Tibial artery (tissue), 4 donors: ENCODE data around the gene C1orf198.

Experiments
- DNase-seq, 2 donors: peaks; one replicate each; pipeline ENCODE4 v3.0.0-alpha.2; 2019
- H3K27ac ChIP-seq, 2 donors: fragments of 200-600 bp; sonication (generic) in 1 of 2; 1 replicate in 1 of 2; 2 replicates in 1 of 2; pipeline ENCODE4 v1.5.1; 2018 to 2019; ENCODE audit warnings: mild to moderate bottlenecking in 1 of 2
- H3K27me3 ChIP-seq, 2 donors: fragments of 200-600 bp; sonication (generic) in 1 of 2; one replicate each; pipeline versions ENCODE4 v1.5.1 to v1.6.0; 2016 to 2019
- H3K36me3 ChIP-seq, 3 donors: fragments of 200-600 bp; sonication (generic) in 2 of 3; one replicate each; pipeline ENCODE4 v1.5.1; 2016 to 2019; ENCODE audit warnings: mild to moderate bottlenecking in 2 of 3
- H3K4me1 ChIP-seq, 4 donors: fragments of 200-600 bp; sonication (generic) in 2 of 4; 1 replicate in 3 of 4; 2 replicates in 1 of 4; pipeline ENCODE4 v1.5.1; 2016 to 2019
- H3K4me3 ChIP-seq, 2 donors: fragments of 200-600 bp; sonication (generic) in 1 of 2; 1 replicate in 1 of 2; 2 replicates in 1 of 2; pipeline ENCODE4 v1.5.1; 2018 to 2019; ENCODE audit warnings: mild to moderate bottlenecking in 2 of 2
- H3K9me3 ChIP-seq, 3 donors: fragments of 200-600 bp; sonication (generic) in 1 of 3; one replicate each; pipeline ENCODE4 v1.5.1; 2016 to 2019
- CTCF ChIP-seq, 2 experiments: fragments of 200-600 bp in 1 of 2; fragments of 450-650 bp in 1 of 2; IDR thresholded peaks; one replicate each; pipeline ENCODE4 v1.5.1; 2017 to 2019; ENCODE audit warnings: antibody characterized with exemption in 2 of 2, mild to moderate bottlenecking in 1 of 2, moderate library complexity in 1 of 2
- intact Hi-C: fragments of 100-400 bp; cut with DNase I; formaldehyde crosslinking; loops from one replicate; pipeline ENCODE4 v1.15.0; 2023; ENCODE audit warnings: low total_unique reads

Gene C1orf198

GRCh38 chr1:230902349-230902923 lies 34.1 kb upstream of the C1orf198 start:
- intact Hi-C loops = no loop called here
- no peak overlapping the region for H3K4me3 ChIP-seq
- no peak for TF ChIP-seq CTCF (IDR thresholded peaks at IDR 0.05)
- no peak for DNase-seq
- no peak overlapping the region for H3K27ac ChIP-seq
- peaks cover 0 to 57% (median 6%) of the 10 kb centered on the region in 4 donors for H3K4me1 ChIP-seq
- H3K27me3 ChIP-seq = no peaks in the 10 kb centered on the region
- peaks cover 0 to 8% (median 0%) of the 10 kb centered on the region in 3 donors for H3K36me3 ChIP-seq
- no peaks in the 10 kb centered on the region for H3K9me3 ChIP-seq

GRCh38 chr1:230901671-230902070 lies 33.4 kb upstream of the C1orf198 start:
- H3K4me3 ChIP-seq = no peak overlapping the region
- peak overlapping the region in 1 of 2 donors; percentile 58 for H3K27ac ChIP-seq
- no peaks in the 10 kb centered on the region for H3K9me3 ChIP-seq
- peaks cover 0 to 6% (median 0%) of the 10 kb centered on the region in 3 donors for H3K36me3 ChIP-seq
- DNase-seq = no peak
- no peaks in the 10 kb centered on the region for H3K27me3 ChIP-seq
- no peak for TF ChIP-seq CTCF (IDR thresholded peaks at IDR 0.05)
- H3K4me1 ChIP-seq = peaks cover 0 to 65% (median 6%) of the 10 kb centered on the region in 4 donors
- intact Hi-C loops = no loop called here

- Histone ChIP-seq H3K4me3 (no peak overlapping the region), H3K4me1 (peaks cover 0 to 70% (median 6%) of the 10 kb centered on the region in 4 donors), H3K27ac (peak overlapping the region; percentile 16 to 58), H3K9me3 (no peaks in the 10 kb centered on the region), H3K36me3 (peaks cover 0 to under 1% (median 0%) of the 10 kb centered on the region in 3 donors), H3K27me3 (no peaks in the 10 kb centered on the region)
- no peak for TF ChIP-seq CTCF (IDR thresholded peaks at IDR 0.05)
- DNase-seq = no peak
- intact Hi-C loops = no loop called here
Observed at GRCh38 chr1:230900984-230901383, 32.7 kb upstream of the C1orf198 start.

- DNase-seq = no peak
- peak overlapping the region in 1 of 2 donors; percentile 58 for H3K27ac ChIP-seq
- peaks cover 0 to 63% (median 6%) of the 10 kb centered on the region in 4 donors for H3K4me1 ChIP-seq
- no peak overlapping the region for H3K4me3 ChIP-seq
- no peaks in the 10 kb centered on the region for H3K27me3 ChIP-seq
- H3K9me3 ChIP-seq = no peaks in the 10 kb centered on the region
- TF ChIP-seq CTCF (IDR thresholded peaks at IDR 0.05) = no peak
- no peaks in the 10 kb centered on the region for H3K36me3 ChIP-seq
- intact Hi-C loops = no loop called here
Observed at GRCh38 chr1:230899841-230900251, 31.5 kb upstream of the C1orf198 start.

GRCh38 chr1:230898748-230899147 lies 30.4 kb upstream of the C1orf198 start:
- intact Hi-C loops = no loop called here
- Histone ChIP-seq H3K27ac (peak overlapping the region in 1 of 2 donors; percentile 49), H3K36me3 (no peaks in the 10 kb centered on the region)

More at GRCh38 chr1:230898748-230899147, 30.4 kb upstream of the C1orf198 start:
- Histone ChIP-seq H3K27me3 (no peaks in the 10 kb centered on the region), H3K9me3 (no peaks in the 10 kb centered on the region), H3K4me3 (no peak overlapping the region), H3K4me1 (peaks cover 0 to 63% (median 6%) of the 10 kb centered on the region in 4 donors)
- no peak for DNase-seq
- TF ChIP-seq CTCF (IDR thresholded peaks at IDR 0.05) = no peak
